ENCODE measurements around the gene WASF3. TPM values are rescaled to one million over a fixed set of nuclear protein-coding genes. Genes with fewer than 3 reads are reported as not detected.

The WASF3 gene
- total RNA-seq, 2 donors from 2014 or later, result 16.1 to 17.8 TPM

DNA sequence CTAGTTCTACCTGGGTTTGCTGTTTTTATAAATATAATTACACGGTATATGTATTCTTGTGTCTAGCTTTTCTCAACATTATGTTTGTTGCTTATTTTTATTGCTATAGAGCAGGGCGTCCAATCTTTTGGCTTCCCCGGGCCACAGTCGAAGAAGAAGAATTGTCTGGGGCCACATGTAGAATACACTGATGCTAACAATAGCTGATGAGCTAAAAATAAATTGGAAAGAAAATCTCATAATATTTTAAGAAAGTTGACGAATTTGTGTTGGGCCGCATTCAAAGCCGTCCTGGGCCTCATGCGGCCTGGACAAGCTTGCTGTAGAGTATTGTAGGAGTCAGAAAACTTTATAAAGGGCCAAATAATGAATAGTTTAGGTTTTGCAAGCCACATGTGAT lies 169.2 kb downstream of the WASF3 start:
- intact Hi-C loops (cut with DNase I), result no loop called here
- no peak for ATAC-seq

DNA sequence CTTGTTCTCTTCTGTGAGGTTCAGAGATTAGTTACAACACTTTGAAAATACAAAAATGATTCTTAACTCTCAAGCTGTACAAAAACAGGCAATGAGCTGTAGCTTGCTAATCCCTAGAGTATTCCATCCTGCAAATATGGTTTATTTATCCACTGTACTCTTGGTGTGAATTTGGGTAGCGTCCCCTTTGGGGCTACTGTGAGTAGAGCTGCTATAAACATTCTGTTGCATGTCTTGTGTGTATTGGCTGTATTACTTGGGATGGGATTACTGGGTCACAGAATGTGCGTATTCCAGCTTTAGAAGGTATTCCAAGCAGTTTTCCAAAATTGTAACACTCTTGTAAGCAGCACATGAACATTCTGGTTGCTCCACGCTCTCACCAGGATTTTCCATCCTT lies 169.6 kb downstream of the WASF3 start:
- ATAC-seq (no peak), DNase-seq (no peak)
- intact Hi-C loops (cut with DNase I), result no loop called here

More for the DNA sequence above, 169.2 kb downstream of the WASF3 start:
- no peak for DNase-seq

DNA sequence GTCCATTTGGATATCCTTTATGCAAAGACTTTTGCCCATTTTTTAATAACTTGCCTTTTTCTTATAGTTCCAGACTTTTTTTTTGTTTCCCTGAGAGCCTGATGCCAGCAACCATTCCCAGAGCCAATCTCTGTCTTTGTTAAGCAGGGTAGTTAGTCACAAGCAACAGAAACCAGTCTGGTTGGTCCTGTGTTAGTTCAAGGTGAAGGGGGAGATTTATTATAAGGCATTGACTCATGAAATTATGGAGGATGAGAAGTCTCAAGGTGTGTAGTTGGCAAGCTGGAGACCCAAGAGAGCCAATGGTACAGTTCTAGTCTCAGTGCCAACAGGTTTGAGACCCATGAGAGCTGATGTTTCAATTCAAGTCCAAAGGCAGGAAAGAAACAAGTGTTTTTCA lies 170.2 kb downstream of the WASF3 start:
- ATAC-seq (no peak), DNase-seq (no peak)
- intact Hi-C loops (cut with DNase I), result no loop called here

DNA sequence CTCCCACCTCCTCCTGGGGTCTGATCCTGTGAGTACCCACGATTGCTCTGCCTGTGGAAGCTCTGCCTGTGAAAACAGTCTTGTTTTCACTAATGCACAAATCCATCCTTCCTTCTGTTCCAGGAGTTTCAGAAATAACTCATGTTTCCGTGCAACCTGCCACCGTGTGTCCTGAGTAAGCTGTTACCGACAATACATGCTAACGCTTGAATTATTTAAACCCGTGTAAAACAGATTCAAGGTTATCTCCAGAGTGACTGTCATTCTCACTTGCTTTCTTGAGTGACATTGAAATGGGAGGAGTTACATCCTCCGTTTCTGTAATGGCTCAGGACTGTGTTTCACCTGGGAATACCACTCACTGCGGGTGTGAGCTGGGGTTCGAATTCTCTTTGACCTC lies 178.2 kb downstream of the WASF3 start:
- intact Hi-C loops (cut with DNase I), result no loop called here
- ATAC-seq, result no peak
- DNase-seq, result no peak

Other genes with a start within 250 kb of the WASF3 start
- gene GPR12, start 203.1 kb downstream of the WASF3 start, total RNA-seq, result under 1 TPM; 0.08 to 0.18 TPM